WTC11 (cell line): ENCODE results near the gene ABCG8. TPM values are rescaled to one million over a fixed set of nuclear protein-coding genes. Genes with fewer than 3 reads are reported as not detected.

Source experiments
- ATAC-seq: fragments of 200-7000 bp; cut with Tn5 transposase; 2 replicates; pipeline ENCODE4 v1.10.0; 2021; ENCODE audit warnings: mild to moderate bottlenecking, moderate library complexity
- CTCF ChIA-PET: fragments of 300-600 bp; sonication (Branson Sonifier 250); formaldehyde crosslinking; loops from one replicate; lab custom pipeline; 2021; ENCODE audit warnings: antibody characterized with exemption; lab: Charles Lee
- POLR2A ChIA-PET: fragments of 350-600 bp; sonication (Branson Sonifier 250); formaldehyde crosslinking; loops from one replicate; lab custom pipeline; 2021; ENCODE audit warnings: antibody characterized with exemption; lab: Charles Lee
- DNase-seq: peaks from one replicate; pipeline ENCODE4 v3.0.0; 2021; ENCODE audit warnings: low spot score
- H3K27ac Mint-ChIP-seq: 2 replicates; pipeline ENCODE4 v1.8.0; 2021; ENCODE audit warnings: mixed read lengths
- H3K27me3 Mint-ChIP-seq: 2 replicates; pipeline ENCODE4 v1.8.0; 2021; ENCODE audit warnings: low read depth, mild to moderate bottlenecking, moderate library complexity, mixed read lengths
- H3K36me3 Mint-ChIP-seq: 2 replicates; pipeline ENCODE4 v1.8.0; 2021; ENCODE audit warnings: mixed read lengths
- H3K4me1 Mint-ChIP-seq: 2 replicates; pipeline ENCODE4 v1.8.0; 2022; ENCODE audit warnings: mixed read lengths
- H3K4me3 Mint-ChIP-seq: 2 replicates; pipeline ENCODE4 v1.8.0; 2021; ENCODE audit warnings: mild to moderate bottlenecking, moderate library complexity, mixed read lengths
- H3K9me3 Mint-ChIP-seq: 2 replicates; pipeline ENCODE4 v1.8.0; 2021; ENCODE audit warnings: mixed read lengths
- ATF3 ChIP-seq: sonication (generic); formaldehyde crosslinking; conservative IDR thresholded peaks from 2 replicates; pipeline ENCODE4 v1.8.1; 2022; ENCODE audit warnings: mild to moderate bottlenecking, missing genetic modification reagents
- CREM ChIP-seq: sonication (generic); formaldehyde crosslinking; IDR thresholded peaks from 2 replicates; pipeline ENCODE4 v1.8.1; 2022; ENCODE audit warnings: mild to moderate bottlenecking, missing genetic modification reagents, moderate library complexity
- ERG ChIP-seq: fragments of 250-450 bp; sonication (Bioruptor Pico); IDR thresholded peaks from 2 replicates; pipeline ENCODE4 v1.8.0; 2021; ENCODE audit warnings: mild to moderate bottlenecking
- ETV6 ChIP-seq: sonication (generic); formaldehyde crosslinking; IDR thresholded peaks from 2 replicates; pipeline ENCODE4 v1.8.1; 2022; ENCODE audit warnings: mild to moderate bottlenecking, missing genetic modification reagents
- FOXK1 ChIP-seq: sonication (generic); formaldehyde crosslinking; IDR thresholded peaks from 2 replicates; pipeline ENCODE4 v1.8.0; 2022; ENCODE audit warnings: mild to moderate bottlenecking, moderate library complexity, missing genetic modification reagents
- GTF2I ChIP-seq: fragments of 250-450 bp; sonication (Bioruptor Pico); conservative IDR thresholded peaks from 2 replicates; pipeline ENCODE4 v1.4.0; 2021; ENCODE audit warnings: mild to moderate bottlenecking
- KAT7 ChIP-seq: sonication (generic); formaldehyde crosslinking; IDR thresholded peaks from 2 replicates; pipeline ENCODE4 v1.8.1; 2023; ENCODE audit warnings: missing genetic modification reagents, mild to moderate bottlenecking, borderline replicate concordance
- OVOL2 ChIP-seq: fragments of 250-450 bp; sonication (Bioruptor Pico); IDR thresholded peaks from 2 replicates; pipeline ENCODE4 v1.9.0; 2021; ENCODE audit warnings: mild to moderate bottlenecking, borderline replicate concordance
- RORB ChIP-seq: fragments of 250-450 bp; sonication (Bioruptor Pico); IDR thresholded peaks from 2 replicates; pipeline ENCODE4 v1.9.0; 2021; ENCODE audit warnings: mild to moderate bottlenecking
- SMAD4 ChIP-seq: sonication (generic); formaldehyde crosslinking; IDR thresholded peaks from 2 replicates; pipeline ENCODE4 v1.8.0; 2022; ENCODE audit warnings: mild to moderate bottlenecking, missing genetic modification reagents
- SP1 ChIP-seq: sonication (generic); formaldehyde crosslinking; conservative IDR thresholded peaks from 2 replicates; pipeline ENCODE4 v1.8.1; 2022; ENCODE audit warnings: missing genetic modification reagents
- ZBTB21 ChIP-seq: sonication (generic); formaldehyde crosslinking; IDR thresholded peaks from 2 replicates; pipeline ENCODE4 v1.8.1; 2023; ENCODE audit warnings: mild to moderate bottlenecking, missing genetic modification reagents, borderline replicate concordance
- ZNF138 ChIP-seq: sonication (generic); formaldehyde crosslinking; conservative IDR thresholded peaks from 2 replicates; pipeline ENCODE4 v1.8.1; 2022; ENCODE audit warnings: mild to moderate bottlenecking, moderate library complexity, missing genetic modification reagents
- ZNF396 ChIP-seq: fragments of 250-450 bp; sonication (Bioruptor Pico); IDR thresholded peaks from 2 replicates; pipeline ENCODE4 v1.8.0; 2021; ENCODE audit warnings: mild to moderate bottlenecking, moderate library complexity, borderline replicate concordance
- total RNA-seq: library from RNA; stranded (reverse); gene quantifications from 3 replicates; pipeline ENCODE4 v1.2.3, GENCODE V29; 2021
- TF ChIP-seq, protein P1 (sequence below): sonication (generic); formaldehyde crosslinking; IDR thresholded peaks from 2 replicates; pipeline ENCODE4 v1.8.0; 2023; ENCODE audit warnings: mild to moderate bottlenecking, missing genetic modification reagents
- TF ChIP-seq, protein P2 (sequence below): fragments of 200-600 bp; IDR thresholded peaks from 2 replicates; pipeline ENCODE4 v1.8.0; 2022; ENCODE audit warnings: antibody characterized with exemption
- TF ChIP-seq, protein P3 (sequence below): sonication (generic); formaldehyde crosslinking; IDR thresholded peaks from 2 replicates; pipeline ENCODE4 v1.8.1; 2022; ENCODE audit warnings: low read depth, missing genetic modification reagents, borderline replicate concordance
- TF ChIP-seq, protein P4 (sequence below): sonication (generic); formaldehyde crosslinking; IDR thresholded peaks from 2 replicates; pipeline ENCODE4 v1.8.0; 2022; ENCODE audit warnings: missing genetic modification reagents
- TF ChIP-seq, protein P5 (sequence below): fragments of 250-450 bp; sonication (Bioruptor Pico); conservative IDR thresholded peaks from 2 replicates; pipeline ENCODE4 v1.9.0; 2021; ENCODE audit warnings: mild to moderate bottlenecking

Gene ABCG8
- total RNA-seq, 1 experiment from 2014 or later, result not detected

- TF ChIP-seq ZNF396 (no peak), RORB (CRISPR knock-in tag) (no peak), GTF2I (CRISPR knock-in tag) (no peak), SMAD4 (CRISPR knock-in tag) (no peak)
- TF ChIP-seq, protein P1, sequence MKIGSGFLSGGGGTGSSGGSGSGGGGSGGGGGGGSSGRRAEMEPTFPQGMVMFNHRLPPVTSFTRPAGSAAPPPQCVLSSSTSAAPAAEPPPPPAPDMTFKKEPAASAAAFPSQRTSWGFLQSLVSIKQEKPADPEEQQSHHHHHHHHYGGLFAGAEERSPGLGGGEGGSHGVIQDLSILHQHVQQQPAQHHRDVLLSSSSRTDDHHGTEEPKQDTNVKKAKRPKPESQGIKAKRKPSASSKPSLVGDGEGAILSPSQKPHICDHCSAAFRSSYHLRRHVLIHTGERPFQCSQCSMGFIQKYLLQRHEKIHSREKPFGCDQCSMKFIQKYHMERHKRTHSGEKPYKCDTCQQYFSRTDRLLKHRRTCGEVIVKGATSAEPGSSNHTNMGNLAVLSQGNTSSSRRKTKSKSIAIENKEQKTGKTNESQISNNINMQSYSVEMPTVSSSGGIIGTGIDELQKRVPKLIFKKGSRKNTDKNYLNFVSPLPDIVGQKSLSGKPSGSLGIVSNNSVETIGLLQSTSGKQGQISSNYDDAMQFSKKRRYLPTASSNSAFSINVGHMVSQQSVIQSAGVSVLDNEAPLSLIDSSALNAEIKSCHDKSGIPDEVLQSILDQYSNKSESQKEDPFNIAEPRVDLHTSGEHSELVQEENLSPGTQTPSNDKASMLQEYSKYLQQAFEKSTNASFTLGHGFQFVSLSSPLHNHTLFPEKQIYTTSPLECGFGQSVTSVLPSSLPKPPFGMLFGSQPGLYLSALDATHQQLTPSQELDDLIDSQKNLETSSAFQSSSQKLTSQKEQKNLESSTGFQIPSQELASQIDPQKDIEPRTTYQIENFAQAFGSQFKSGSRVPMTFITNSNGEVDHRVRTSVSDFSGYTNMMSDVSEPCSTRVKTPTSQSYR (CRISPR knock-in tag), result no peak
- TF ChIP-seq, protein P2, sequence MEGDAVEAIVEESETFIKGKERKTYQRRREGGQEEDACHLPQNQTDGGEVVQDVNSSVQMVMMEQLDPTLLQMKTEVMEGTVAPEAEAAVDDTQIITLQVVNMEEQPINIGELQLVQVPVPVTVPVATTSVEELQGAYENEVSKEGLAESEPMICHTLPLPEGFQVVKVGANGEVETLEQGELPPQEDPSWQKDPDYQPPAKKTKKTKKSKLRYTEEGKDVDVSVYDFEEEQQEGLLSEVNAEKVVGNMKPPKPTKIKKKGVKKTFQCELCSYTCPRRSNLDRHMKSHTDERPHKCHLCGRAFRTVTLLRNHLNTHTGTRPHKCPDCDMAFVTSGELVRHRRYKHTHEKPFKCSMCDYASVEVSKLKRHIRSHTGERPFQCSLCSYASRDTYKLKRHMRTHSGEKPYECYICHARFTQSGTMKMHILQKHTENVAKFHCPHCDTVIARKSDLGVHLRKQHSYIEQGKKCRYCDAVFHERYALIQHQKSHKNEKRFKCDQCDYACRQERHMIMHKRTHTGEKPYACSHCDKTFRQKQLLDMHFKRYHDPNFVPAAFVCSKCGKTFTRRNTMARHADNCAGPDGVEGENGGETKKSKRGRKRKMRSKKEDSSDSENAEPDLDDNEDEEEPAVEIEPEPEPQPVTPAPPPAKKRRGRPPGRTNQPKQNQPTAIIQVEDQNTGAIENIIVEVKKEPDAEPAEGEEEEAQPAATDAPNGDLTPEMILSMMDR, result no peak
Observed at GRCh38 chr2:43810452-43810851, 28.3 kb upstream of the ABCG8 start (continued).

DNA sequence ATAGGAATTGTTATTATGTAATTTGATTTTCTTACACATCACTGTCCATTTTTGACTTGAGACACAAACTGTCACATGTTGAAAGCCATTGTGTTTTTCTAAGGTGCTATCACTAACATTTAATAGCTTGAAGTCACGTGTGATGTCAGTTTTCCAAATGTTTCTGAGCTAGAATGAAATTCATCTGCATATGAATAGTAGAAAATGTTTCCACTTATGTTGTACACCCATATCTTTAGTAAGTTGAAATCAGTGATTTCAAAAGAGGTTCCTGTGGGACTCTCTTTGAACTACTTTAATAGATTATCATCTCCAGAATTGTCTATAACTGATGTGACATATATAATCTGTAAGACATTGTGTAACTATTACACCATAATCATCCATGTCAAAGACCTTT, 27.9 kb upstream of the ABCG8 start:
- DNase-seq, result no peak
- H3K9me3 Mint-ChIP-seq, result no peaks in the 10 kb centered on the region
- no peaks in the 10 kb centered on the region for H3K4me1 Mint-ChIP-seq
- H3K27ac Mint-ChIP-seq, result no peak overlapping the region
- ATAC-seq, result no peak
- ChIA-PET POLR2A (no interaction called here), CTCF (no interaction called here)
- no peak for TF ChIP-seq ERG (CRISPR knock-in tag)
- TF ChIP-seq SP1 (CRISPR knock-in tag), result no peak
- no peak for TF ChIP-seq CREM (CRISPR knock-in tag)
- TF ChIP-seq KAT7 (CRISPR knock-in tag), result no peak
- TF ChIP-seq ZNF138 (CRISPR knock-in tag), result no peak
- TF ChIP-seq, protein P3, sequence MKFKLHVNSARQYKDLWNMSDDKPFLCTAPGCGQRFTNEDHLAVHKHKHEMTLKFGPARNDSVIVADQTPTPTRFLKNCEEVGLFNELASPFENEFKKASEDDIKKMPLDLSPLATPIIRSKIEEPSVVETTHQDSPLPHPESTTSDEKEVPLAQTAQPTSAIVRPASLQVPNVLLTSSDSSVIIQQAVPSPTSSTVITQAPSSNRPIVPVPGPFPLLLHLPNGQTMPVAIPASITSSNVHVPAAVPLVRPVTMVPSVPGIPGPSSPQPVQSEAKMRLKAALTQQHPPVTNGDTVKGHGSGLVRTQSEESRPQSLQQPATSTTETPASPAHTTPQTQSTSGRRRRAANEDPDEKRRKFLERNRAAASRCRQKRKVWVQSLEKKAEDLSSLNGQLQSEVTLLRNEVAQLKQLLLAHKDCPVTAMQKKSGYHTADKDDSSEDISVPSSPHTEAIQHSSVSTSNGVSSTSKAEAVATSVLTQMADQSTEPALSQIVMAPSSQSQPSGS (CRISPR knock-in tag), result no peak
- TF ChIP-seq, protein P4, sequence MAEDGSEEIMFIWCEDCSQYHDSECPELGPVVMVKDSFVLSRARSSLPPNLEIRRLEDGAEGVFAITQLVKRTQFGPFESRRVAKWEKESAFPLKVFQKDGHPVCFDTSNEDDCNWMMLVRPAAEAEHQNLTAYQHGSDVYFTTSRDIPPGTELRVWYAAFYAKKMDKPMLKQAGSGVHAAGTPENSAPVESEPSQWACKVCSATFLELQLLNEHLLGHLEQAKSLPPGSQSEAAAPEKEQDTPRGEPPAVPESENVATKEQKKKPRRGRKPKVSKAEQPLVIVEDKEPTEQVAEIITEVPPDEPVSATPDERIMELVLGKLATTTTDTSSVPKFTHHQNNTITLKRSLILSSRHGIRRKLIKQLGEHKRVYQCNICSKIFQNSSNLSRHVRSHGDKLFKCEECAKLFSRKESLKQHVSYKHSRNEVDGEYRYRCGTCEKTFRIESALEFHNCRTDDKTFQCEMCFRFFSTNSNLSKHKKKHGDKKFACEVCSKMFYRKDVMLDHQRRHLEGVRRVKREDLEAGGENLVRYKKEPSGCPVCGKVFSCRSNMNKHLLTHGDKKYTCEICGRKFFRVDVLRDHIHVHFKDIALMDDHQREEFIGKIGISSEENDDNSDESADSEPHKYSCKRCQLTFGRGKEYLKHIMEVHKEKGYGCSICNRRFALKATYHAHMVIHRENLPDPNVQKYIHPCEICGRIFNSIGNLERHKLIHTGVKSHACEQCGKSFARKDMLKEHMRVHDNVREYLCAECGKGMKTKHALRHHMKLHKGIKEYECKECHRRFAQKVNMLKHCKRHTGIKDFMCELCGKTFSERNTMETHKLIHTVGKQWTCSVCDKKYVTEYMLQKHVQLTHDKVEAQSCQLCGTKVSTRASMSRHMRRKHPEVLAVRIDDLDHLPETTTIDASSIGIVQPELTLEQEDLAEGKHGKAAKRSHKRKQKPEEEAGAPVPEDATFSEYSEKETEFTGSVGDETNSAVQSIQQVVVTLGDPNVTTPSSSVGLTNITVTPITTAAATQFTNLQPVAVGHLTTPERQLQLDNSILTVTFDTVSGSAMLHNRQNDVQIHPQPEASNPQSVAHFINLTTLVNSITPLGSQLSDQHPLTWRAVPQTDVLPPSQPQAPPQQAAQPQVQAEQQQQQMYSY, result no peak
- no peak for TF ChIP-seq ETV6 (CRISPR knock-in tag)
- TF ChIP-seq, protein P5, sequence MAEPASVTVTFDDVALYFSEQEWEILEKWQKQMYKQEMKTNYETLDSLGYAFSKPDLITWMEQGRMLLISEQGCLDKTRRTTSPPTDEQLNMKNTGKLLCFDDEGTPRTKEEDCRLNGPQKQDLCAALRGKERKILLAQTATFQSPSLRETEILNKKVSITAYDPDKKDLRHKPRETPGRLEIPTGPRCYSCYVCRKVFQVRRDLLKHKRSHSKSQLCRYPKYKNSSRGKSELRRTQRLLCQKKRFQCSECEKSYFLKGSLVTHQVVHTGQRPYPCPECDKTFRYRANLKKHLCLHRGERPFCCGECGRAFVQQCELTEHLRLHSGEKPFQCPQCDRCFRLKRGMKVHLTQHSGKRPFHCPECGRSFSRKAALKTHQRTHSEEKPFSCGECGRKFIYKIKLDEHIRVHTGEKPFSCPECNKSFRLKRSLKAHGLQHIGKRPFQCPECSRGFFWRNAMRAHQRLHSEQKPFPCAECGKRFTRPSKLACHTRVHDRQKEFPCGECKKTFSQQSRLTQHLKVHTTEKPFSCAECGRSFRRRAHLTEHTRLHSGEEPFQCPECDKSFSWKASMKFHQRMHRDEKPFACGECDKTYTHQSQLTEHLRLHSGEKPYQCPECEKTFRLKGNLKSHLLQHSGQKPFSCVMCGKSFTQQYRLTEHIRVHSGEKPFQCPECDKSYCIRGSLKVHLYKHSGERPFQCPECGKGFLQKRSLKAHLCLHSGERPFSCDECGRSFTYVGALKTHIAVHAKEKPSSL (CRISPR knock-in tag), result no peak
- TF ChIP-seq FOXK1 (CRISPR knock-in tag), result no peak
- no peak for TF ChIP-seq OVOL2
- no peak for TF ChIP-seq ATF3
- no peak for TF ChIP-seq ZBTB21
- no peak overlapping the region for H3K4me3 Mint-ChIP-seq
- H3K27me3 Mint-ChIP-seq, result no peaks in the 10 kb centered on the region
- no peaks in the 10 kb centered on the region for H3K36me3 Mint-ChIP-seq
